Measurements from ENCODE around the gene DISC1. TPM values are rescaled to one million over a fixed set of nuclear protein-coding genes. Genes with fewer than 3 reads are reported as not detected.

DISC1 gene
- total RNA-seq, 2 experiments from 2014 or later: 4.8 to 5.0 TPM

DNA sequence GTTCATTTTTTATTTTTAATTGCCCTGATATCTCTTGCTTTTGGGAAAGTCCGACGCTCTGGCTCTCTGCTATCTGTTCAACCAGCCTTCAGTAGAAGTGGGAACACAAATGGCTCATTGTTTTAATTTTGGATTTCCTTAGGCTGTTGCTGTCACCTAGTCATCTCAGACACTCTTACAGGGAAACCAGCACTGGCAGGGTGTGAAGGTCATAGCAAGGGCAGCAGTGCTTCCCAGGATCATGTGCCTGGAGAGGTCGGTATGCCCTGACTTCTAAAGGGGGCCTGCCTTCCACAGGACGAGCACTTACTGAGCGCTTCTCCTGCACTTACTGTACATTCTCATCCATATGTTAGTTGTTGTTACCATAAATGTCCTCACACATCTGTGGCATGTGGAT, 224.2 kb downstream of the DISC1 start:
- CTCF ChIA-PET: no interaction called here
- no peak for DNase-seq
- no peaks in the 10 kb centered on the region for H3K4me1 Mint-ChIP-seq (ENCODE audit: low read depth)
- H3K27ac Mint-ChIP-seq: no peak overlapping the region
- no peak overlapping the region for H3K4me3 Mint-ChIP-seq
- peaks cover 1% of the 10 kb centered on the region for H3K36me3 Mint-ChIP-seq (ENCODE audit: low read depth)
- intact Hi-C loops (cut with micrococcal nuclease): no loop called here
- no peaks in the 10 kb centered on the region for H3K27me3 Mint-ChIP-seq (ENCODE audit: low read depth)
- no peaks in the 10 kb centered on the region for H3K9me3 Mint-ChIP-seq

DNA sequence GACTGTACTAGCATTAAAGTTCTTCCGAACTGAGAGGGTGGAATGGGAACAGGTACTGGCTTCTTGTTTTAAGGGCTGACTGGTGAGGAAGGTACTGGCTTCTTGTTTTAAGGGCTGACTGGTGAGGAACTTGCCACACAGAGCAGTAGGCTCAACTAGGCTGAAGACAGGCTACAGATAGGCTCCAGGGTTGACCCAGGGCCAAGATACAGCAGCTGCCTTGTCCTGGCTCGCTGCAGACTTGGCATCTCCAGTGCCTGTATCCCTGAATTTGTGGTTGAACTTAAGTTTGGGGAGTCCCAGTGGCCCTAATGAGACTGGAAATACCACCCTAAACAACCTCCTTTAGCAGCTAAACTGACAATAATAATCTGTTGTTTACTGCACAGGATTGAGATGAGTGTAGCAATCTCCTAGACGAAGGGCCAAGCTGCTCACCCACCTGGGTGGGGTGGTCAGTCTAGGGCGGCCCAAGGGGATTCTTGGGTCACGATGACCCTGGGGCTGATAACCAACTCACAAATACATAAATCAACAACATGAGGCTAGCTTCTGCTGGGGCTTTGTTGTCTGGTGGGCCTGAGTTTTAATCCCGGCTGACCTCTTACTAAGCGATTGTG, 227.1 kb downstream of the DISC1 start:
- intact Hi-C loops (cut with micrococcal nuclease): no loop called here
- Mint-ChIP-seq H3K4me1 (ENCODE audit: low read depth) (peaks cover 5% of the 10 kb centered on the region), H3K27ac (no peak overlapping the region), H3K36me3 (ENCODE audit: low read depth) (no peaks in the 10 kb centered on the region), H3K27me3 (ENCODE audit: low read depth) (no peaks in the 10 kb centered on the region), H3K4me3 (no peak overlapping the region), H3K9me3 (no peaks in the 10 kb centered on the region)
- DNase-seq: no peak
- CTCF ChIA-PET: interaction anchor here (1.3 kb wide), 1 partner anchor 13 kb away, joined by 4 read pairs; no protein-coding TSS in a partner anchor

DNA sequence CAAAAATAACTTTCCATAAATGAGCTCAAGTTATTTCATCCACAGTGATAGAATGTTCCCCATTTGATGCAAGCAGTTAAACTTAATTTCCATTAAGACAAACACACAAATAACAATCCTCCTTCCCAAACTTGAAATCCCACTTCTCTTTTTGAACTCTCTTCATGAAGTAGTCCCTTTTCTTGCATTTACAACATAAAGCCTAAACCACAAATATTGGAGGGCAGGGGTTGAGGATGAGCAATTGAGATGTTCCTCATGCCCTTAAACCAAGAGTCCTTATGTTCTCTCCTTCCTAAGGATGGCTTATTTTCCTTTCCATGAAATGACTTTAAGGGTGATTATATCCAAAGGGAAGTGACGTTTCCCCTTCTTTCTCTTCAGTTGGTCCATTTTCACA, 228.8 kb downstream of the DISC1 start:
- no peak overlapping the region for H3K27ac Mint-ChIP-seq
- DNase-seq: no peak
- intact Hi-C loops (cut with micrococcal nuclease): no loop called here
- no peaks in the 10 kb centered on the region for H3K27me3 Mint-ChIP-seq (ENCODE audit: low read depth)
- CTCF ChIA-PET: no interaction called here
- H3K36me3 Mint-ChIP-seq (ENCODE audit: low read depth): no peaks in the 10 kb centered on the region
- H3K9me3 Mint-ChIP-seq: no peaks in the 10 kb centered on the region
- peaks cover 11% of the 10 kb centered on the region for H3K4me1 Mint-ChIP-seq (ENCODE audit: low read depth)
- H3K4me3 Mint-ChIP-seq: no peak overlapping the region

DNA sequence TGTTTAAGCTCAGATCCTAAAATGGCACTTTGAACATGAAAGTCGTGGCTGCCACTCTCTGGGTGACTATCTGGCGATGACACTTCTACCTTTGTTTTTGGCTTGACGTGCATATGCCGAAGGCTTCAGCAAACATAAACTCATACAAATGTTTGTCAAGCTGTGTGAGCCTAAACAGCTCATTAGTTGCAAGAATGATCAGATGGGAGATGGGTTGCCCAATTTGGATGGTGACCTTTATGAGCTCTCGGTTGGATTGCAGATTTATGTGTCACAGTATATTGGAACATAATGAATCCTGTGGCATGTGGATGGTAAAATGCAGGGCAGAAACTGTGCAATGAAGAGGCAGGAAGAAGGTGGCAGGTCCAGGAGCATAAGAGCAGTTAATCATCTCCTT, 229.3 kb downstream of the DISC1 start:
- CTCF ChIA-PET: interaction anchor here (1.0 kb wide), 1 partner anchor 10 kb away, joined by 4 read pairs; no protein-coding TSS in a partner anchor
- no peaks in the 10 kb centered on the region for H3K9me3 Mint-ChIP-seq
- no peak overlapping the region for H3K27ac Mint-ChIP-seq

DNA sequence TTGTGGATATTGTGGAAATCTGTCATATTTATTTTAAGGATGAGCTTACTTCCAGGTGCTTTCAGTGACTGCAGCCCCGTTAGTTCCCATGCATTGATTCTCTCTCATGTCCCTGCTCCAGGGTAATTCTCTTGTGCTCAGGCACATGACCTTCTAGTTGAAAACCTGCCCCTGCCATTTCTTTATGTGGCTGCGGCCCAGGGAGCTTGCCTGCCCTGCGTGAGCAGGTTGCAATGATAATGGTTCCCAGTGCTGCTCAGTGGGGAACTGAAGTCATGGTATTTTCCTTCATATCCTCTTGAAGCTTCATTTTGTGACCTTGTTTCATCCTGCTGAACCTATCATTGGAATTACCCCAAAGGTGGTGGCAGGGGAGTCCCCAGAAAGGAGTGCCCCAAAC, 229.8 kb downstream of the DISC1 start:
- H3K36me3 Mint-ChIP-seq (ENCODE audit: low read depth): no peaks in the 10 kb centered on the region
- no peaks in the 10 kb centered on the region for H3K9me3 Mint-ChIP-seq
- intact Hi-C loops (cut with micrococcal nuclease): no loop called here
- H3K27ac Mint-ChIP-seq: no peak overlapping the region
- CTCF ChIA-PET: interaction anchor here (1.0 kb wide), 1 partner anchor 10 kb away, joined by 4 read pairs; no protein-coding TSS in a partner anchor
- peaks cover 16% of the 10 kb centered on the region for H3K4me1 Mint-ChIP-seq (ENCODE audit: low read depth)
- DNase-seq: no peak
- H3K27me3 Mint-ChIP-seq (ENCODE audit: low read depth): no peaks in the 10 kb centered on the region
- H3K4me3 Mint-ChIP-seq: no peak overlapping the region

More for the DNA sequence above, 229.3 kb downstream of the DISC1 start:
- Mint-ChIP-seq H3K4me3 (no peak overlapping the region), H3K36me3 (ENCODE audit: low read depth) (no peaks in the 10 kb centered on the region), H3K27me3 (ENCODE audit: low read depth) (no peaks in the 10 kb centered on the region), H3K4me1 (ENCODE audit: low read depth) (peaks cover 15% of the 10 kb centered on the region)
- intact Hi-C loops (cut with micrococcal nuclease): no loop called here
- no peak for DNase-seq

DNA sequence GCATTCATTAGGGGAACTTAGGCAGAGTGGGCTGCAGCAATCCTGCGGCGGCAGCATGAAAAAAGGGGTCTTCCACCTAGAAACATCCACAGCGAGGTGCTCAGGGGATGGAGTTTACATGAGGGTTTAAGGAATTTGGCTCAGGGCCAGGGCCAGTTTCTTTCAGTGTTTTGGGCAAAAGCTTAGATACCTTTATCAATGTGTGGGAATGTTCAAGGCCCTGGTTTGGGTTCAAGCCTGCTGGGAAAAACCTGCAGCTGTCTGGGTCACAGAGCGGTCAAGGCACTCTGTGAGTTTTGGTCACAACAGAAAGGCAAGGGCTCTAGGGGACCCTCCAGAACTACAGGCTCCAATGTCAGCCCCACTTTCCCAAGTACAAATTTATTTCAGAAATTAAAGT, 230.3 kb downstream of the DISC1 start:
- H3K4me3 Mint-ChIP-seq: no peak overlapping the region
- CTCF ChIA-PET: interaction anchor here (1.0 kb wide), 1 partner anchor 9 kb away, joined by 4 read pairs; no protein-coding TSS in a partner anchor
- intact Hi-C loops (cut with micrococcal nuclease): no loop called here
- DNase-seq: no peak
- peaks cover 16% of the 10 kb centered on the region for H3K4me1 Mint-ChIP-seq (ENCODE audit: low read depth)
- no peaks in the 10 kb centered on the region for H3K36me3 Mint-ChIP-seq (ENCODE audit: low read depth)
- H3K9me3 Mint-ChIP-seq: no peaks in the 10 kb centered on the region
- H3K27me3 Mint-ChIP-seq (ENCODE audit: low read depth): no peaks in the 10 kb centered on the region
- H3K27ac Mint-ChIP-seq: no peak overlapping the region

DNA sequence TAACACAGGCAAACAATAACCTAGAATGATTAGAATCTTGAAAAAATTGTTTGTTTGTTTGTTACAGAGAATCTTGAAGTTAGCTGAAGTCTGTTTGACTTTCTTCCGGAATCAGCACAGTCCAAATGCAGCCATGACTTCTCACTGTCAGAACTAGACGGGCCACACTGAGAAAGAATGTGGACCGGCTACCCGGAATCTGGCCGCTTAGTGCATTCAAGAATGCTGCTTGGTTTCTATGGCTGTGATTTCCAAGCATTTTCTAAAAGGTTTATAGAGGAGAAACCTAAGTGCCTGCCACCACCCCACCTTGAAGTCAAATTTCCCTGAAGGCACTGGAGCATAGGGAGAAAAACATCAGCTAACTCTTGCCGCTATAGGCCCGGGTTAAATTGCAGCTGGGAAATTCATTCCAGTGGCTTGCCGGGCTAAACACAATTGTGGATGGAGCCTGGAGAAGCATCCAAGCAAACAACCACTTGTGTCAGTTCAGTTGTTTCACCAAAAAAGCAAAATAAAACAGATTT, 231.1 kb downstream of the DISC1 start:
- H3K27me3 Mint-ChIP-seq (ENCODE audit: low read depth): no peaks in the 10 kb centered on the region
- no peak overlapping the region for H3K4me3 Mint-ChIP-seq
- H3K36me3 Mint-ChIP-seq (ENCODE audit: low read depth): no peaks in the 10 kb centered on the region
- no peak for DNase-seq
- CTCF ChIA-PET: no interaction called here
- intact Hi-C loops (cut with micrococcal nuclease): no loop called here
- no peaks in the 10 kb centered on the region for H3K9me3 Mint-ChIP-seq
- peaks cover 16% of the 10 kb centered on the region for H3K4me1 Mint-ChIP-seq (ENCODE audit: low read depth)
- H3K27ac Mint-ChIP-seq: no peak overlapping the region

DNA sequence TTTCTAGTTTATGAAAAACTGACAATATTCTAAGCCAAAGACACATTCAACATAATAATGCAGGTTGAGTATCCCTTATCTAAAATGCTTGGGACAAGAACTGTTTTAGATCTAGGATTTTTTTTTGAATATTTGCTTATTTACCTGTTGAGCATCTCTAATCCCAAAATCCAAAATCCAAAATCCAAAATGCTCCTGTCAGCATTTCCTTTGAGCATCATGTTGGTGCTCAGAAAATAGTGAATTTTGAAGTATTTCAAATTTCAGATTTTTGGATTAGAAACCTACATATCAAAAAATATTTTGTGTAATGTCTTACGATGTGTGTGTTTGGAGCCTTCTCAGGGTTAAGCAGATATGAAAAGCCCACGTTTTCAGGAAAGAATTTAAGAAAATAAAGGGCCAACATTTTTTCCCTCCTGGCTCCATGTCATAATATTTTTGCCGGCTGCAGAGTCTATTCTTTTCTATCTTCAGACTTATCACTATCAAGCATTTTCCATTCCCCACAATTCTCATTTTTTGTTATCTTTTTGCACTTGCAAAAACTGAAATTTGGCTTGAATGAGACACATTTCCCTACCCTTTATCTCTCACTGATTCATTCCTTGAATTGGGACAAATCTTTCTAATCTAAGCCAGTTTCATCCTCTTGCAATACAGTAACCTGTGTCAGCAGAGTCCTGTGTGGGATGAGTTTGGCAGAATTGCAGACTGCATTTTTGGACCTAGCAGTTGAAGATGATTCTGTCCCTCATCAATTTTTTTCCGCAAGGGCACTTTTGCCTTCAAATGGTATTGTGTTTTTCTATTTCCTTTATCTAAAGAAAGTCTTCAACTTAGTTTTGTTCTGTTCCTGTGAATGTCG, 233.9 kb downstream of the DISC1 start:
- Mint-ChIP-seq H3K9me3 (no peaks in the 10 kb centered on the region), H3K27me3 (ENCODE audit: low read depth) (no peaks in the 10 kb centered on the region), H3K27ac (no peak overlapping the region), H3K36me3 (ENCODE audit: low read depth) (no peaks in the 10 kb centered on the region), H3K4me3 (no peak overlapping the region), H3K4me1 (ENCODE audit: low read depth) (peaks cover 16% of the 10 kb centered on the region)
- intact Hi-C loops (cut with micrococcal nuclease): loop anchor here (10.0 kb wide), 1 partner anchor 1384 kb away; no protein-coding TSS in a partner anchor
- DNase-seq: no peak
- CTCF ChIA-PET: no interaction called here

DNA sequence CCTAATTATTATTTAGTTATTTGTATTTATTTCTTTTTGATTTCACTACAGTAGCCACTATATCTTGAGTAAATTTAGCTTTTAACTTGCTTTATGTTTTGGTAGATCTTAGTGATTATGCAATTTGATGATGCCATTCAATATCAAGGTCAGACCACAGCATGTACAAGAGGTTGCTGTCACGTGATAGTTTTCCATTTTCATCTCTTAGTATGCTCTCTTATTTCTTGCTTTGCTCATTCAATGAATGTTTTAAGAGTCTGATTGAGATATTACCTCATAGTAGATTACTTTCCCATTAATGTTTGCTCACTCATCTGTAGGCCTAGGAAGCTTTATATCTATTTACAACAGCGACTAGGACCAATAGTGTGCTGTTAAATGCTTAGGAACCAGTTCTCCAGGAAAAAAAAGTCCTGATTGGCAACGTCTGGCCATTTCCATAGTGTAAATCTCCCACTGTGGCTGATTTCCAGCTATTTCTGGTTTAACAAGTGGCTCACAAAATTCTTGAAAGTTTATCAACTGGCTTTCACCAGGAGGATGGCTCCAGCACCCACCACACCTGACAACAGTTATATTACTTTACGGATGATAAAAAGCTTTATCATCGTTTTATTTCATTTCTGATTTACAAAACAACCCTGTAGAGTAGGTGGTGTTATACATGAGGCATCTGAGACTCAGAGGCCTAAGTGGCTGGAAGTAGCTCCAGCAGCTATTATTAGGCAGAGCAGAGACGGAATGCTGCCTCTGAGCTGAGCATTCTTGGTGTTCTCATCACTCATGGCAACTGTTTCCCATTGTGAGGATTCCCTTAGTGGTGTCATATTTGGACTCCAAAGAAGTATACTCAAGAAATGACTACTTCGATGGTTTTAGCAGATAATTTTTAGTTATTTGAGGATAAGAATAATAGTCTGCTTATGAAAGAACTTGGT, 235.2 kb downstream of the DISC1 start:
- peaks cover 18% of the 10 kb centered on the region for H3K4me1 Mint-ChIP-seq (ENCODE audit: low read depth)
- no peaks in the 10 kb centered on the region for H3K36me3 Mint-ChIP-seq (ENCODE audit: low read depth)
- H3K9me3 Mint-ChIP-seq: no peaks in the 10 kb centered on the region
- CTCF ChIA-PET: no interaction called here
- no peak overlapping the region for H3K4me3 Mint-ChIP-seq
- DNase-seq: no peak
- no peak overlapping the region for H3K27ac Mint-ChIP-seq
- intact Hi-C loops (cut with micrococcal nuclease): loop anchor here (10.0 kb wide), 1 partner anchor 1383 kb away; no protein-coding TSS in a partner anchor
- no peaks in the 10 kb centered on the region for H3K27me3 Mint-ChIP-seq (ENCODE audit: low read depth)

DNA sequence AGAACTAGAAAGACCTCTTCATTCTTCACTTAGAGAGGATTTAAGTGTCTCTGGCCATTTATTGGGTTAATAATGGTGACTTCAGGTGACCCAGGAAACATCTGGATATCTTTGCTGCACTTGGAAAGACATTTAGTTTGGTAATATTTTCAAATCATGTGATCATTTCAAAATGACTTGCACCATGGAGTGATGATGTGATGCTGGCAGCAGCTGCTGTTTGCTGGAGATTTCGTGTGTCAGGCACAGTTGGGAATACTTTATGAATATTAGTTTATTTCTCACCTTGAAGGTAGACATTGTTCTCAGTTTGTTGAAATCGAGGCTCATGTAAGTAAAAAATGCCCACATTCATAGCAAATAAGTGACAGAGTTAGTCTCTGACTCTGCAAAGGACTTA, 236.0 kb downstream of the DISC1 start:
- no peak overlapping the region for H3K27ac Mint-ChIP-seq
- H3K27me3 Mint-ChIP-seq (ENCODE audit: low read depth): no peaks in the 10 kb centered on the region
- intact Hi-C loops (cut with micrococcal nuclease): loop anchor here (10.0 kb wide), 1 partner anchor 1382 kb away; no protein-coding TSS in a partner anchor
- DNase-seq: no peak
- H3K36me3 Mint-ChIP-seq (ENCODE audit: low read depth): no peaks in the 10 kb centered on the region
- no peaks in the 10 kb centered on the region for H3K9me3 Mint-ChIP-seq
- peaks cover 21% of the 10 kb centered on the region for H3K4me1 Mint-ChIP-seq (ENCODE audit: low read depth)
- no peak overlapping the region for H3K4me3 Mint-ChIP-seq
- CTCF ChIA-PET: no interaction called here

DNA sequence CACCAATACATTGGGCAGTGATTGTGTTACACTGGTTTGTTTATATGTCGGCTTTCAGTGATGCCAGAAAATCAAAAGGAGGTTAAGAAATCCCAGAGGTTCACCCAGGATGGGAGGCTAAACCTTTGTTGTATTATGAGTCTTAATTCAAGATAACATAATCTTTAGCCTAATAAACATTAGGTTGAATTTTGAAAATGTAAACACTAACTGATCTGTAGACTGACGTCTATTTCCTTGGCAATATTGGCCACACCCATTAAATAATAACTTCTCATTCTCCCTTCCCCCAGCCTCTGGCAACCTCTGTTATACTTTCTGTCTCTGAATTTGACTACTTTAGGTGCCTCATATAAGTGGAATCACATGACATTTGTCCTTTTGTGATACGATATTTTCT, 238.7 kb downstream of the DISC1 start:
- no peaks in the 10 kb centered on the region for H3K27me3 Mint-ChIP-seq (ENCODE audit: low read depth)
- H3K4me1 Mint-ChIP-seq (ENCODE audit: low read depth): peaks cover 18% of the 10 kb centered on the region
- no peak overlapping the region for H3K4me3 Mint-ChIP-seq
- no peaks in the 10 kb centered on the region for H3K36me3 Mint-ChIP-seq (ENCODE audit: low read depth)
- H3K9me3 Mint-ChIP-seq: no peaks in the 10 kb centered on the region
- DNase-seq: no peak
- CTCF ChIA-PET: interaction anchor here (0.7 to 3.9 kb wide), 5 partner anchors 9 to 638 kb away, joined by 3 to 49 read pairs (median 3); no protein-coding TSS in a partner anchor
- H3K27ac Mint-ChIP-seq: no peak overlapping the region
- intact Hi-C loops (cut with micrococcal nuclease): loop anchor here (5.0 to 10.0 kb wide), 2 partner anchors 107 to 1379 kb away; no protein-coding TSS in a partner anchor
